Neural crest cell (in vitro differentiated cells): ENCODE measurements around the gene LRMDA. TPM values are rescaled to one million over a fixed set of nuclear protein-coding genes. Genes with fewer than 3 reads are reported as not detected.
A peak's percentile ranks its signal among the peaks of the same experiment; 100 is the strongest.

ENCODE experiments used
- DNase-seq: peaks from one replicate; pipeline ENCODE4 v3.0.0; 2021; ENCODE audit warnings: low read depth, mixed read lengths, low spot score
- H3K27ac Mint-ChIP-seq: one replicate; pipeline ENCODE4 v1.8.0; 2021; ENCODE audit warnings: mild to moderate bottlenecking, mixed read lengths; ENCODE audit not compliant: unreplicated experiment
- H3K27me3 Mint-ChIP-seq: 2 replicates; pipeline ENCODE4 v1.8.0; 2021; ENCODE audit warnings: low read depth, mild to moderate bottlenecking, mixed read lengths
- H3K36me3 Mint-ChIP-seq: 2 replicates; pipeline ENCODE4 v1.8.0; 2021; ENCODE audit warnings: low read depth, mild to moderate bottlenecking, mixed read lengths
- H3K4me1 Mint-ChIP-seq: 2 replicates; pipeline ENCODE4 v1.8.0; 2021; ENCODE audit warnings: mixed read lengths
- H3K4me3 Mint-ChIP-seq: one replicate; pipeline ENCODE4 v1.8.0; 2021; ENCODE audit warnings: mild to moderate bottlenecking, mixed read lengths
- H3K9me3 Mint-ChIP-seq: 2 replicates; pipeline ENCODE4 v1.8.0; 2021; ENCODE audit warnings: mixed read lengths
- CTCF ChIP-seq: fragments of 200-600 bp; sonication (generic); conservative IDR thresholded peaks from 2 replicates; pipeline ENCODE4 v1.5.0; 2021; ENCODE audit warnings: antibody characterized with exemption, mild to moderate bottlenecking
- total RNA-seq: library from RNA; stranded (reverse); gene quantifications from 2 replicates; pipeline ENCODE4 v1.2.1, GENCODE V29; 2021

The LRMDA gene
- total RNA-seq, 1 donor from 2014 or later: 3.1 TPM

GRCh38 chr10:76190634-76191270 is 759.3 kb downstream of the LRMDA start:
- Mint-ChIP-seq H3K4me3 (no peak overlapping the region), H3K27ac (no peak overlapping the region), H3K4me1 (peaks cover 22% of the 10 kb centered on the region)

GRCh38 chr10:76191336-76191735 is 759.9 kb downstream of the LRMDA start:
- H3K4me3 Mint-ChIP-seq: no peak overlapping the region

More at GRCh38 chr10:76190634-76191270, 759.3 kb downstream of the LRMDA start:
- Mint-ChIP-seq H3K9me3 (peaks cover 3% of the 10 kb centered on the region), H3K36me3 (no peaks in the 10 kb centered on the region), H3K27me3 (no peaks in the 10 kb centered on the region)
- no peak for TF ChIP-seq CTCF
- no peak for DNase-seq

GRCh38 chr10:76192151-76192550 is 760.7 kb downstream of the LRMDA start:
- H3K36me3 Mint-ChIP-seq: no peaks in the 10 kb centered on the region
- no peak for DNase-seq
- no peak overlapping the region for H3K27ac Mint-ChIP-seq
- peaks cover 25% of the 10 kb centered on the region for H3K4me1 Mint-ChIP-seq
- no peaks in the 10 kb centered on the region for H3K27me3 Mint-ChIP-seq
- no peak for TF ChIP-seq CTCF
- H3K9me3 Mint-ChIP-seq: peaks cover 3% of the 10 kb centered on the region
- H3K4me3 Mint-ChIP-seq: no peak overlapping the region

More at GRCh38 chr10:76191336-76191735, 759.9 kb downstream of the LRMDA start:
- H3K36me3 Mint-ChIP-seq: no peaks in the 10 kb centered on the region
- peaks cover 25% of the 10 kb centered on the region for H3K4me1 Mint-ChIP-seq
- H3K9me3 Mint-ChIP-seq: peaks cover 3% of the 10 kb centered on the region
- DNase-seq: no peak
- no peak for TF ChIP-seq CTCF
- no peak overlapping the region for H3K27ac Mint-ChIP-seq
- H3K27me3 Mint-ChIP-seq: no peaks in the 10 kb centered on the region

- Mint-ChIP-seq H3K27ac (peak overlapping the region; percentile 46), H3K4me1 (peaks cover 25% of the 10 kb centered on the region), H3K9me3 (peaks cover 3% of the 10 kb centered on the region), H3K27me3 (no peaks in the 10 kb centered on the region), H3K4me3 (no peak overlapping the region), H3K36me3 (no peaks in the 10 kb centered on the region)
- TF ChIP-seq CTCF: no peak
- DNase-seq: no peak
Observed at GRCh38 chr10:76192694-76193320, 761.4 kb downstream of the LRMDA start.

- H3K9me3 Mint-ChIP-seq: peaks cover 3% of the 10 kb centered on the region
- H3K36me3 Mint-ChIP-seq: no peaks in the 10 kb centered on the region
- H3K27me3 Mint-ChIP-seq: no peaks in the 10 kb centered on the region
- no peak overlapping the region for H3K27ac Mint-ChIP-seq
- no peak for DNase-seq
- H3K4me1 Mint-ChIP-seq: peaks cover 18% of the 10 kb centered on the region
- TF ChIP-seq CTCF: no peak
- H3K4me3 Mint-ChIP-seq: no peak overlapping the region
Observed at GRCh38 chr10:76195654-76196390, 764.4 kb downstream of the LRMDA start.
